ENCODE measurements around the gene RNF17. TPM values are rescaled to one million over a fixed set of nuclear protein-coding genes. Genes with fewer than 3 reads are reported as not detected.

RNF17 gene
- total RNA-seq, 5 donors from 2014 or later (not counting 1 experiment from before 2014, with no cell fraction given), result 0.84 TPM; not detected in 4

DNA sequence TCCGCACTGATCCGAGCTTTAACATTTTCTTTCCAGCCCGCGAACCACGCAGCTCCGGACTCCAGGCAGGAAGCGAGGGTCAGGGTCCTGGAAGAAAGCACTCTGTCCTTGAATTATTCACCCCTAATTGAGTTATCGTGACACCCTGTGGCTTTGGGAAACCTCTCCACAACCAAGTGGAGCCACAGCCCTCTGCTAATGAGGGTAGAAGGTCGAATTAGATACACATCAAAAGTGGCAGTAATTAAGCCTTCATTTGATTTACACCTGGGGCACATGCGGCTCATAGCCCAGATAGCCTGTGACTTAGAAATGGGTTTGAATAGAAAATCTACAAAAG, 15.9 kb upstream of the RNF17 start:
- ChIA-PET POLR2A (no interaction called here), CTCF (interaction anchor here in 1 of 2 donors (0.6 kb wide), 1 partner anchor 126 kb away, joined by 6 read pairs; no protein-coding TSS in a partner anchor)
- Mint-ChIP-seq H3K36me3 (no peaks in the 10 kb centered on the region), H3K27ac (no peak overlapping the region), H3K4me1 (peaks cover 6 to 15% (median 15%) of the 10 kb centered on the region in 3 donors), H3K27me3 (peaks cover 54 to 64% of the 10 kb centered on the region in 2 donors), H3K9me3 (no peaks in the 10 kb centered on the region), H3K4me3 (peak overlapping the region; percentile 17 to 47 (median 43))
- Histone ChIP-seq H3K27me3 (replicated peaks in 1 of 2; ENCODE audit: control insufficient read depth in 2 of 2, extremely low read depth in 1 of 2, insufficient read depth in 2 of 2, low read length in 1 of 2) (peaks cover 9 to 57% of the 10 kb centered on the region in 2 experiments), H3K36me3 (ENCODE audit: control insufficient read depth in 2 of 2, extremely low read depth in 1 of 2, insufficient read depth in 1 of 2, low read length in 1 of 2) (no peaks in the 10 kb centered on the region), H3K27ac (ENCODE audit: low read length) (no peak overlapping the region), H3K4me3 (ENCODE audit: control insufficient read depth in 1 of 2, extremely low read depth in 1 of 2, low read length in 1 of 2) (no peak overlapping the region), H3K9me3 (no peaks in the 10 kb centered on the region), H3K4me1 (ENCODE audit: control insufficient read depth in 1 of 2, extremely low read depth in 1 of 2, insufficient read depth in 2 of 2, low read length in 2 of 2) (peaks cover 0 to 17% of the 10 kb centered on the region in 2 experiments)
- ATAC-seq (replicated peaks in 1 of 4), result no peak
- DNase-seq, result no peak
- 12% methylated on average over 6 of the region's 10 CpGs for WGBS (ENCODE audit: insufficient coverage)

DNA sequence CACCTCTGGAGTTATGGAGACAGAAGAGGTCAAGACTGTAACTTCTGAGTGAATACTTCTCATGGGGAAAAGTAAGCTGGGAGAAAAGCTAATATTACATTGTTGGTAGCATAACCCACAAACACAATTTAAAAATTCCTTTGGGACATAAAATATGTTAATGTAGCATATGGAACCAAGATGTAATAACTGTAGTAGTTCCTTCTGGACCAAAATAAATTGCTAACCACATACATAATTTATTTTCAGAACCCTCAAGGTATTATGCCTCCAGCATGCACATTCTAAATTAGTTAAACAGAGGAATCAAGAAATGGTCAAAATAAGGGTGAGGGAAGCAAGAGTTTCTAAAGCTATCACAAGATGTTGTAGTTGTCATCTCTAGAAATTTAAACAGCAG, 4.8 kb upstream of the RNF17 start:
- no peak for ATAC-seq (replicated peaks in 1 of 4)
- POLR2A ChIA-PET, result interaction anchor here in 1 of 2 donors (0.6 kb wide), 2 partner anchors 73 to 92 kb away, joined by 4 read pairs; no protein-coding TSS in a partner anchor
- no peaks in the 10 kb centered on the region for H3K36me3 Mint-ChIP-seq
- peaks cover 21 to 25% of the 10 kb centered on the region in 2 donors for H3K27me3 Mint-ChIP-seq
- DNase-seq, result no peak
- H3K4me3 ChIP-seq (ENCODE audit: control insufficient read depth in 1 of 2, extremely low read depth in 1 of 2, low read length in 1 of 2), result no peak overlapping the region
- no peaks in the 10 kb centered on the region for H3K4me1 Mint-ChIP-seq
- H3K9me3 Mint-ChIP-seq, result no peaks in the 10 kb centered on the region
- H3K36me3 ChIP-seq (ENCODE audit: control insufficient read depth in 2 of 2, extremely low read depth in 1 of 2, insufficient read depth in 1 of 2, low read length in 1 of 2), result no peaks in the 10 kb centered on the region
- H3K27ac Mint-ChIP-seq, result no peak overlapping the region
- no peaks in the 10 kb centered on the region for H3K4me1 ChIP-seq (ENCODE audit: control insufficient read depth in 1 of 2, extremely low read depth in 1 of 2, insufficient read depth in 2 of 2, low read length in 2 of 2)
- H3K9me3 ChIP-seq, result no peaks in the 10 kb centered on the region
- no peak overlapping the region for H3K4me3 Mint-ChIP-seq
- no peak overlapping the region for H3K27ac ChIP-seq (ENCODE audit: low read length)
- H3K27me3 ChIP-seq (replicated peaks in 1 of 2; ENCODE audit: control insufficient read depth in 2 of 2, extremely low read depth in 1 of 2, insufficient read depth in 2 of 2, low read length in 1 of 2), result peaks cover 3 to 4% of the 10 kb centered on the region in 2 experiments
- CTCF ChIA-PET, result interaction anchor here in 1 of 2 donors (0.6 kb wide), 1 partner anchor 1749 kb away, joined by 3 read pairs; no protein-coding TSS in a partner anchor

DNA sequence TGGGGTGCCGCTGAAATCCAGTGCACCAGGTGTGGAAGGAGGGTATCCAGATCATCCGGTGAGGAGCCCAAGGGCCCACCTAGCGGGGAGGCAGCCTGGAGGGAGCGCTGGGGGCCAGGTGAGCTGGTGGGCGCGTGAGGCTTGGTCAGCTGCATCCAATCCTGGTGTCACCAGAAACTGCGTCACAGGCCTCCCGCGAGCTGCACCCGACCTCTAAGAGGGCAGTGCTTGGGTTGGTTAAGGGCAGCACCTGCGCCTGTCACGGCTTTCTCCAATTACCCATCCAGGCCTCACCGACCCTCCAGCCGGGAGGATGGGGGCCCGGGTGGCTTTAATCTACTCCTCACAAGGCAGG, 284 bp downstream of the RNF17 start:
- Mint-ChIP-seq H3K27ac (no peak overlapping the region), H3K36me3 (no peaks in the 10 kb centered on the region), H3K9me3 (no peaks in the 10 kb centered on the region), H3K27me3 (peaks cover 3 to 8% of the 10 kb centered on the region in 2 donors), H3K4me3 (no peak overlapping the region), H3K4me1 (no peaks in the 10 kb centered on the region)
- Histone ChIP-seq H3K36me3 (ENCODE audit: control insufficient read depth in 2 of 2, extremely low read depth in 1 of 2, insufficient read depth in 1 of 2, low read length in 1 of 2) (no peaks in the 10 kb centered on the region), H3K9me3 (no peaks in the 10 kb centered on the region), H3K27me3 (replicated peaks in 1 of 2; ENCODE audit: control insufficient read depth in 2 of 2, extremely low read depth in 1 of 2, insufficient read depth in 2 of 2, low read length in 1 of 2) (peaks cover 0 to 3% of the 10 kb centered on the region in 2 experiments), H3K4me3 (ENCODE audit: control insufficient read depth in 1 of 2, extremely low read depth in 1 of 2, low read length in 1 of 2) (no peak overlapping the region), H3K27ac (ENCODE audit: low read length) (no peak overlapping the region), H3K4me1 (ENCODE audit: control insufficient read depth in 1 of 2, extremely low read depth in 1 of 2, insufficient read depth in 2 of 2, low read length in 2 of 2) (no peaks in the 10 kb centered on the region)
- 97% methylated on average over 4 of the region's 15 CpGs for WGBS (ENCODE audit: insufficient coverage)
- ATAC-seq (replicated peaks in 1 of 4) (no peak), DNase-seq (no peak)
- ChIA-PET CTCF (no interaction called here), POLR2A (no interaction called here)

DNA sequence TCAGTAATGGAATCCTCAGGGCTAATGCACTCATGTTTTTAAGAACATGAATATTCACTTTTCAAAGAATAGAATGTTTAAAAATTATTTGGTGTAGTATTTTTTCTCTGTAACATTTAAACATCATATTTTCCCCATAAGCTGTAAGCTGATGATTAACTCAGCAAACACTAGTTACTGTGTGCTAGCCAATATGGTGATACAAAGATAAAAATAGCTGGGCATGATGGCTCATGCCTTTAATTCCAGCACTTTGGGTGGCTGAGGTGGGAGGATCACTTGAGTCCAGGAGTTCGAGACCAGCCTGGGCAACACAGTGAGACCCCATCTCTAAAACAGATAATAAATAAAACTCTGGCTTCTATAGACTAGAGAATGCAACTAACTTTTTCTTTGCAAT, 13.2 kb downstream of the RNF17 start:
- WGBS (ENCODE audit: insufficient coverage), result no CpG with 5 or more reads among the region's 1 CpG
- peaks cover 9 to 21% of the 10 kb centered on the region in 2 donors for H3K27me3 Mint-ChIP-seq
- no peaks in the 10 kb centered on the region for H3K4me1 Mint-ChIP-seq
- no peaks in the 10 kb centered on the region for H3K9me3 Mint-ChIP-seq
- no peaks in the 10 kb centered on the region for H3K9me3 ChIP-seq
- peaks cover 0 to 17% of the 10 kb centered on the region in 2 experiments for H3K27me3 ChIP-seq (replicated peaks in 1 of 2; ENCODE audit: control insufficient read depth in 2 of 2, extremely low read depth in 1 of 2, insufficient read depth in 2 of 2, low read length in 1 of 2)
- ATAC-seq (replicated peaks in 1 of 4), result no peak
- CTCF ChIA-PET, result no interaction called here
- H3K36me3 Mint-ChIP-seq, result no peaks in the 10 kb centered on the region
- no peak overlapping the region for H3K4me3 ChIP-seq (ENCODE audit: control insufficient read depth in 1 of 2, extremely low read depth in 1 of 2, low read length in 1 of 2)
- H3K27ac ChIP-seq (ENCODE audit: low read length), result no peak overlapping the region
- POLR2A ChIA-PET, result interaction anchor here in 1 of 2 donors (0.8 kb wide), 1 partner anchor 125 kb away, joined by 4 read pairs; no protein-coding TSS in a partner anchor
- H3K4me1 ChIP-seq (ENCODE audit: control insufficient read depth in 1 of 2, extremely low read depth in 1 of 2, insufficient read depth in 2 of 2, low read length in 2 of 2), result no peaks in the 10 kb centered on the region
- no peak for DNase-seq
- H3K4me3 Mint-ChIP-seq, result no peak overlapping the region
- no peak overlapping the region for H3K27ac Mint-ChIP-seq
- H3K36me3 ChIP-seq (ENCODE audit: control insufficient read depth in 2 of 2, extremely low read depth in 1 of 2, insufficient read depth in 1 of 2, low read length in 1 of 2), result no peaks in the 10 kb centered on the region

DNA sequence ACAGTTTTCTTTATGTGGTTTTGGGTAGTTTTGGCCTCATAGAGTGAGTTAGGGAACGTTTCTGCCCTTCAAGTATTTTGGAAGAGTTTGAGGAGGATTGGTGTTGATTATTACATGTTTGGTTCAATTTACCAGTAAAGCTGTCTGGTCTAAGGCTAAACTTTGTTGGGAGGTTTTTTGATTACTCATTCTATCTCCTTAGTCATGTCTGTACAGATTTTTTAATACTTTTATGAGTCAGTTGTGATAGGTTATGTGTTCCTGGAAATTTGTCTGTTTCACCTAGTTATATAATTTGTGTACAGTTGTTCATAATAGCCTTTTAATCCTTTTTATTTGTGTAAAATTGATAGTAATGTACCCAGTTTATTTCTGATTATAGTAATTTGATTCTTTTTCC, 20.4 kb downstream of the RNF17 start:
- H3K27ac ChIP-seq (ENCODE audit: low read length), result no peak overlapping the region
- CTCF ChIA-PET, result no interaction called here
- Mint-ChIP-seq H3K27ac (no peak overlapping the region), H3K4me1 (no peaks in the 10 kb centered on the region), H3K36me3 (no peaks in the 10 kb centered on the region), H3K4me3 (no peak overlapping the region), H3K9me3 (peaks cover 4 to 15% (median 7%) of the 10 kb centered on the region in 3 donors), H3K27me3 (peaks cover 18 to 20% of the 10 kb centered on the region in 2 donors)
- no CpG with 5 or more reads among the region's 1 CpG for WGBS (ENCODE audit: insufficient coverage)
- POLR2A ChIA-PET, result no interaction called here
- H3K27me3 ChIP-seq (replicated peaks in 1 of 2; ENCODE audit: control insufficient read depth in 2 of 2, extremely low read depth in 1 of 2, insufficient read depth in 2 of 2, low read length in 1 of 2), result peaks cover 0 to 6% of the 10 kb centered on the region in 2 experiments
- no peaks in the 10 kb centered on the region for H3K9me3 ChIP-seq
- no peaks in the 10 kb centered on the region for H3K36me3 ChIP-seq (ENCODE audit: control insufficient read depth in 2 of 2, extremely low read depth in 1 of 2, insufficient read depth in 1 of 2, low read length in 1 of 2)
- no peak overlapping the region for H3K4me3 ChIP-seq (ENCODE audit: control insufficient read depth in 1 of 2, extremely low read depth in 1 of 2, low read length in 1 of 2)
- no peak for DNase-seq
- H3K4me1 ChIP-seq (ENCODE audit: control insufficient read depth in 1 of 2, extremely low read depth in 1 of 2, insufficient read depth in 2 of 2, low read length in 2 of 2), result no peaks in the 10 kb centered on the region
- ATAC-seq (replicated peaks in 1 of 4), result no peak

DNA sequence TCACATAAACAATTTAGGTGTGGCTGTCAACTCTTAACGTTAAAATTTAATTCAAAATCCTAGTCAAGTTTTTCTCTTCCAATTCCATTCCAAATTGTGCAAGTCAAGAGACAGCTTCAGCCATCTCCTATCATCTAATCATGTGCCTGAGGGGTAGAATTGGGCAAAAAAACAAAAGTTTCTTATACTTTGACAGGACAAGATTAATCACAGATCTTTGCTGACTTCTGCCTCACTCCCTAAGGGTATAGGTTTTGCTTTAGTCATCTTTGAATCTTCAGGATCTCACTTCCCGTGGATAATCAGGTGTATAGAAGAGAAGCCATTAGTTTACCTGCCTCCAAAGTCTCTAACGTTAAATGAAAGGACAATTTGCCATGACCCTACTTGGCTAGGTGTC, 24.6 kb downstream of the RNF17 start:
- no peak for DNase-seq
- POLR2A ChIA-PET, result interaction anchor here in 1 of 2 donors (0.6 kb wide), 1 partner anchor 120 kb away, joined by 3 read pairs; no protein-coding TSS in a partner anchor
- no peaks in the 10 kb centered on the region for H3K4me1 Mint-ChIP-seq
- Histone ChIP-seq H3K27me3 (replicated peaks in 1 of 2; ENCODE audit: control insufficient read depth in 2 of 2, extremely low read depth in 1 of 2, insufficient read depth in 2 of 2, low read length in 1 of 2) (peaks cover 0 to 3% of the 10 kb centered on the region in 2 experiments), H3K27ac (ENCODE audit: low read length) (no peak overlapping the region), H3K4me1 (ENCODE audit: control insufficient read depth in 1 of 2, extremely low read depth in 1 of 2, insufficient read depth in 2 of 2, low read length in 2 of 2) (no peaks in the 10 kb centered on the region), H3K36me3 (ENCODE audit: control insufficient read depth in 2 of 2, extremely low read depth in 1 of 2, insufficient read depth in 1 of 2, low read length in 1 of 2) (no peaks in the 10 kb centered on the region), H3K4me3 (ENCODE audit: control insufficient read depth in 1 of 2, extremely low read depth in 1 of 2, low read length in 1 of 2) (no peak overlapping the region), H3K9me3 (no peaks in the 10 kb centered on the region)
- no peak overlapping the region for H3K4me3 Mint-ChIP-seq
- no peak for ATAC-seq (replicated peaks in 1 of 4)
- no peak overlapping the region for H3K27ac Mint-ChIP-seq
- no CpG with 5 or more reads among the region's 3 CpGs for WGBS (ENCODE audit: insufficient coverage)
- CTCF ChIA-PET, result no interaction called here
- no peaks in the 10 kb centered on the region for H3K36me3 Mint-ChIP-seq
- H3K27me3 Mint-ChIP-seq, result peaks cover 27 to 38% of the 10 kb centered on the region in 2 donors
- H3K9me3 Mint-ChIP-seq, result peaks cover 4 to 15% (median 7%) of the 10 kb centered on the region in 3 donors

DNA sequence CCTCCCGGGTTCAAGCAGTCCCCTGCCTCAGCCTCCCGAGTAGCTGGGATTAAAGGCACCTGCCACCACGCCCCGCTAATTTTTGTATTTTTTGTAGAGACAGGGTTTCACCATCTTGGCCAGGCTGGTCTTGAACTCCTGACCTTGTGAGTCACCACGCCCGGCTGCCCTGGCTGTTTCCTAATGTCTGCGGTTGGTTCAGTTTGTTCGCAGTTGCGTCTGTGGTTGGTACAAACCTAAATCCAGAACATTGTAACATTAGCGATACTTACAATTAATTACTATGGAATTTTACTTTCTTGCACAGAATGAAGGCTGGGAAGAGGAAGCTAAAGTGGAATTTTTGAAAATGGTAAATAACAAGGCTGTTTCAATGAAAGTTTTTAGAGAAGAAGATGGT, 38.1 kb downstream of the RNF17 start:
- H3K4me3 Mint-ChIP-seq, result no peak overlapping the region
- H3K27me3 ChIP-seq (replicated peaks in 1 of 2; ENCODE audit: control insufficient read depth in 2 of 2, extremely low read depth in 1 of 2, insufficient read depth in 2 of 2, low read length in 1 of 2), result peaks cover 0 to 3% of the 10 kb centered on the region in 2 experiments
- H3K27ac ChIP-seq (ENCODE audit: low read length), result no peak overlapping the region
- ATAC-seq (replicated peaks in 1 of 4) (no peak), DNase-seq (no peak)
- H3K4me1 Mint-ChIP-seq, result no peaks in the 10 kb centered on the region
- H3K36me3 ChIP-seq (ENCODE audit: control insufficient read depth in 2 of 2, extremely low read depth in 1 of 2, insufficient read depth in 1 of 2, low read length in 1 of 2), result no peaks in the 10 kb centered on the region
- H3K27me3 Mint-ChIP-seq, result peaks cover 13 to 23% of the 10 kb centered on the region in 2 donors
- no peaks in the 10 kb centered on the region for H3K4me1 ChIP-seq (ENCODE audit: control insufficient read depth in 1 of 2, extremely low read depth in 1 of 2, insufficient read depth in 2 of 2, low read length in 2 of 2)
- no peak overlapping the region for H3K4me3 ChIP-seq (ENCODE audit: control insufficient read depth in 1 of 2, extremely low read depth in 1 of 2, low read length in 1 of 2)
- H3K9me3 ChIP-seq, result no peaks in the 10 kb centered on the region
- 100% methylated on average over 2 of the region's 10 CpGs for WGBS (ENCODE audit: insufficient coverage)
- H3K36me3 Mint-ChIP-seq, result no peaks in the 10 kb centered on the region
- ChIA-PET CTCF (no interaction called here), POLR2A (no interaction called here)
- no peaks in the 10 kb centered on the region for H3K9me3 Mint-ChIP-seq
- H3K27ac Mint-ChIP-seq, result no peak overlapping the region
